Measurements from ENCODE around the gene KIFC1.

Gene KIFC1

DNA sequence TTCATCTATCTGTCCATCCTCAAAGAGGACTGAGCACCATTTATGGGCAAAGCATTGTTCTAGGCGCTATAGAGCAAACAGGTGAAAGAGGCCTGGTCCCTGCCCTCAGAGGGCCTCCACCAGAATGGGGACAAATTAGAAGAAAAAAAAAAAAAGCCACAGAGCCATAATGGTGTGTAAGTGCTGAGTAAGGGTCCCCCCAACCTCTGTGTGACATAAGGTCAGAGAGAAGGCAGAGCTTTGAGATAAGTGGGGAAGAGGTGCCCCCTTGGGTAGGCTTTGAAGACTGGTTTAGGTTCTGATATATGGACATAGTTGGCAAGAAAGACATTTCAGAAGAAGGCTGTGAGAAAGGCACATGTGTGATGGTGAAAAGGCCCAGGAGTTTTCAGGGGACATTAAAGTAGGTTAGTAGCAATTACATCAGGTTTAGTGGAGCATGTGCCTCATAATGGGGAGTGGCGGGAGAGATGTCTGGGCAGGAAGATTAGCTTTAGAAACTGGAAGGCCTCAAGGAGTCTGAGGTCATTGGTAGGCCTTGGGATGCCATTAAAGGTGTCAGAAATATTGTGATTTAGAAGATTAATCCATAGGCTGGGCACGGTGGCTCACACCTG lies 47.5 kb downstream of the KIFC1 start:
- Mint-ChIP-seq H3K27ac (peak overlapping the region; percentile 94), H3K4me3 (no peak overlapping the region), H3K27me3 (no peaks in the 10 kb centered on the region), H3K4me1 (peaks cover 6% of the 10 kb centered on the region), H3K9me3 (no peaks in the 10 kb centered on the region), H3K36me3 (peaks cover 6% of the 10 kb centered on the region)

DNA sequence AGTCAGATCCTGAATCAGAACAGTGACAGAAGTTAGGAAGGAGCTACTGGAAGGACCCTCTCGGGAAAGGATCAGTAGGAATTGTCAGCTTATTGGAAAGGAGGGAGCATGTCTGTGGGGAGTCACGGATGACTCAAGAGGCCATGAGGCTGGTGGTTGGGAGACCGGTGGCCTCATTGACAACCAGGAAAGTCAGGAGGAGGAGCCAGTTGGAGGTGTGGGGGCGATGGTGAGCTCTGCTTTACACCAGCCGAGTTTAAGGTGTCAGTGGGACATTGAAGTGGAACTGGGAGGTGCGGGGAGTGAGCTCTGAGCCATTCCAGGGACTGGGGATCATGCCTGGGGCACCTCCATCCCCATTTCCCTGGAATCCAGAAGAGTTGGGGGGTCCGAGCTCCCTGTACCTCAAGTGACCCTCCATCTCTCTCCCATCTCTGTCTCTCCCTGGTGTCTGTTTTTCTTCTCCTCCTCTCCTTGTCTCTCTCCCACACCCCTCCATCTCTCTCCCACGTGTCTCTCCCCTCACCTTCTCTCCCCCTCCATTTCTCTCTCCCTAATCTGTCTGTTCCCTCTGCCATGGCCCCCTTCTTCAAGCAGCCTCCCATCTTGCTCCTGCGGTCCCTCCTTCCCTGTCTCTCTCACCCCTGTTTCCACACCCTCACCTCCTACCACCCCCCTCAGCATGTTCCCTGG lies 48.5 kb downstream of the KIFC1 start:
- H3K36me3 Mint-ChIP-seq, result peaks cover 6% of the 10 kb centered on the region

DNA sequence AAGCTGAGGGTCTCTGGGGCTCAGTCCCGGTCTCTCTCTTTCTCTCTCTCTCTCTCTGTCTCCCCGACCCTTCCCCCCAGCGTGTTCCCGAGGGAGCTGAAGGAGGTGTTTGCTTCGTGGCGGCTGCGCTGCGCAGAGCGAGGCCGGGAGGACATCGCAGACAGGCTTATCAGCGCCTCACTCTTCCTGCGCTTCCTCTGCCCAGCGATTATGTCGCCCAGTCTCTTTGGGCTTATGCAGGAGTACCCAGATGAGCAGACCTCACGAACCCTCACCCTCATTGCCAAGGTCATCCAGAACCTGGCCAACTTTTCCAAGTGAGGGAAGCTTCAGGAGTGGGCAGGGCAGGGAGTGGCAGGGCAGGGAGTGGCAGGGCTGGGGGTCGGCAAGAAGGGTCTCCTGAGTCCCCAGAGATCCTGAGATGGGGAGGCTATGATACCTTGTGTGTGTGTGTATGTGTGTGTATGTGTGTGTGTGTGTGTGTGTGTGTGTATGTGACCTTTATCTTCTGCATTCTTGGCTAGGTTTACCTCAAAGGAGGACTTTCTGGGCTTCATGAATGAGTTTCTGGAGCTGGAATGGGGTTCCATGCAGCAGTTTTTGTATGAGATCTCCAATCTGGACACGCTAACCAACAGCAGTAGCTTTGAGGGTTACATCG lies 49.2 kb downstream of the KIFC1 start:
- Mint-ChIP-seq H3K36me3 (peaks cover 6% of the 10 kb centered on the region), H3K27ac (no peak overlapping the region)

More for the DNA sequence above, 48.5 kb downstream of the KIFC1 start:
- H3K27ac Mint-ChIP-seq, result peak overlapping the region; percentile 83
- no peaks in the 10 kb centered on the region for H3K9me3 Mint-ChIP-seq
- no peaks in the 10 kb centered on the region for H3K27me3 Mint-ChIP-seq
- peaks cover 4% of the 10 kb centered on the region for H3K4me1 Mint-ChIP-seq
- H3K4me3 Mint-ChIP-seq, result no peak overlapping the region

DNA sequence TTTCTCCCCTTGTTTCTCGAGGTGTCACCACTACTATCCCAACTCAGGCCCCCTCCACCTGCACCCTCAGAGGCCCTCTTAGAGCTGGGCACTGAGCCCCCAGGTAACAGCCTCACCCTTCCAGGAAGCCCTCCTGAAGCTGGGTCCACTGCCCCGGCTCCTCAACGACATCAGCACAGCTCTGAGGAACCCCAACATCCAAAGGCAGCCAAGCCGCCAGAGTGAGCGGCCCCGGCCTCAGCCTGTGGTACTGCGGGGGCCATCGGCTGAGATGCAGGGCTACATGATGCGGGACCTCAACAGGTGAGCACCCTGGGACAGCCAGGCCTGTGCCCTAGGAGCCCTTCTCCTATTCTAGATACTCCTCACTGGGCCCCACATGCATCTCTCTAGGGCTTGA lies 49.8 kb downstream of the KIFC1 start:
- H3K27me3 Mint-ChIP-seq, result no peaks in the 10 kb centered on the region
- H3K9me3 Mint-ChIP-seq, result no peaks in the 10 kb centered on the region
- no peak overlapping the region for H3K4me3 Mint-ChIP-seq
- peaks cover 4% of the 10 kb centered on the region for H3K4me1 Mint-ChIP-seq
- peaks cover 10% of the 10 kb centered on the region for H3K36me3 Mint-ChIP-seq
- no peak overlapping the region for H3K27ac Mint-ChIP-seq

More for the DNA sequence above, 49.2 kb downstream of the KIFC1 start:
- Mint-ChIP-seq H3K9me3 (no peaks in the 10 kb centered on the region), H3K4me3 (no peak overlapping the region), H3K4me1 (peaks cover 4% of the 10 kb centered on the region), H3K27me3 (no peaks in the 10 kb centered on the region)

DNA sequence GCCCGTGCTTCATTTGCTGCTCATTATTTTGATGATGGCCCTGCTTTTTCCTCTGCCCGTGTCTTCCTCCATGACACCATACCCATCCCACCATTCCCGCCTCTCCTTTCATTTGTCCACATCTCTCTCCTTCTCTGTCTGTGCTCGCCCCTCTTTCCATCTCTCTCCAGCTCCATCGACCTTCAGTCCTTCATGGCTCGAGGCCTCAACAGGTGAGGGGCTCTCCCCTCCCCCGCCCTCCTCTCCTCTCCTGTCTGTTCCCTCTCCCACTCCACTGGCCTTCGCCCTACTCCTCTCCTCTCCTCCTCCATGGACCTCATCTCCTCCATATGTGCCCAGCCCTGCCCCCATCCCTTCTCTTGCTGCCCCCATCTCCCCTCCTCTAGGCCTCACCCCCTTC lies 50.7 kb downstream of the KIFC1 start:
- Mint-ChIP-seq H3K4me1 (peaks cover 4% of the 10 kb centered on the region), H3K27me3 (no peaks in the 10 kb centered on the region), H3K27ac (peak overlapping the region; percentile 32), H3K36me3 (peaks cover 7% of the 10 kb centered on the region), H3K9me3 (no peaks in the 10 kb centered on the region), H3K4me3 (no peak overlapping the region)

DNA sequence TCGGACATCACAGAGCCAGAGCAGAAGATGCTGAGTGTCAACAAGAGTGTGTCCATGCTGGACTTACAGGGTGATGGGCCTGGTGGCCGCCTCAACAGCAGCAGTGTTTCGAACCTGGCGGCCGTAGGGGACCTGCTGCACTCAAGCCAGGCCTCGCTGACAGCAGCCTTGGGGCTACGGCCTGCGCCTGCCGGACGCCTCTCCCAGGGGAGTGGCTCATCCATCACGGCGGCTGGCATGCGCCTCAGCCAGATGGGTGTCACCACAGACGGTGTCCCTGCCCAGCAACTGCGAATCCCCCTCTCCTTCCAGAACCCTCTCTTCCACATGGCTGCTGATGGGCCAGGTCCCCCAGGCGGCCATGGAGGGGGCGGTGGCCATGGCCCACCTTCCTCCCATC lies 51.4 kb downstream of the KIFC1 start:
- peaks cover 5% of the 10 kb centered on the region for H3K36me3 Mint-ChIP-seq
- no peaks in the 10 kb centered on the region for H3K9me3 Mint-ChIP-seq
- no peak overlapping the region for H3K4me3 Mint-ChIP-seq
- H3K27me3 Mint-ChIP-seq, result no peaks in the 10 kb centered on the region
- no peak overlapping the region for H3K27ac Mint-ChIP-seq
- peaks cover 6% of the 10 kb centered on the region for H3K4me1 Mint-ChIP-seq

DNA sequence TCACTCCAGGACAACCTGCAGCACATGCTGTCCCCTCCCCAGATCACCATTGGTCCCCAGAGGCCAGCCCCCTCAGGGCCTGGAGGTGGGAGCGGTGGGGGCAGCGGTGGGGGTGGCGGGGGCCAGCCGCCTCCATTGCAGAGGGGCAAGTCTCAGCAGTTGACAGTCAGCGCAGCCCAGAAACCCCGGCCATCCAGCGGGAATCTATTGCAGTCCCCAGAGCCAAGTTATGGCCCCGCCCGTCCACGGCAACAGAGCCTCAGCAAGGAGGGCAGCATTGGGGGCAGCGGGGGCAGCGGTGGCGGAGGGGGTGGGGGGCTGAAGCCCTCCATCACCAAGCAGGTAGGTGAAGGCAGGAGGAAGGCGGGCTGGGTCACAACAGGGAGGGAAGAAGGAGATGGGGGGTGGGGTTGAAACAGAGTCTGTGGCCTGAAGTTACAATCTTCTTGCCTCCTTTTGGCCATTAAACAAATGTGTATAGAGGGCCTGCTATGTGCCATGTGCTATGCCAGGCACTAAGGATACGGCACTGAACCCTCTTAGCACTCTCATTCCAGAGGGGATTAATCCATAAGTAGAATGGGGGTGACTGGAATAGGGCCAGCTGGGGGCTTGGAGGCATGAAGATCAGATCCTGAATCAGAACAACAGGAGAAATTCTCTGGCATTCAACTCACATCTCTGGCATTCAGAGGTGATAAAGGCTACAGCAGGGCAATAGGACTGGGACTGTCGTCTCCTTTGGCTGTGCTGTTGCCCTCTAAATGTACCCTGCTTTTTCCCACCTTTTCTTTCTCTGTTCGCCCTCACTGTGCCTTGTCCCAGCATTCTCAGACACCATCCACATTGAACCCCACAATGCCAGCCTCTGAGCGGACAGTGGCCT lies 52.2 kb downstream of the KIFC1 start:
- peaks cover 5% of the 10 kb centered on the region for H3K36me3 Mint-ChIP-seq
- no peak overlapping the region for H3K4me3 Mint-ChIP-seq
- H3K27me3 Mint-ChIP-seq, result no peaks in the 10 kb centered on the region
- no peak overlapping the region for H3K27ac Mint-ChIP-seq
- H3K4me1 Mint-ChIP-seq, result peaks cover 11% of the 10 kb centered on the region
- H3K9me3 Mint-ChIP-seq, result no peaks in the 10 kb centered on the region

DNA sequence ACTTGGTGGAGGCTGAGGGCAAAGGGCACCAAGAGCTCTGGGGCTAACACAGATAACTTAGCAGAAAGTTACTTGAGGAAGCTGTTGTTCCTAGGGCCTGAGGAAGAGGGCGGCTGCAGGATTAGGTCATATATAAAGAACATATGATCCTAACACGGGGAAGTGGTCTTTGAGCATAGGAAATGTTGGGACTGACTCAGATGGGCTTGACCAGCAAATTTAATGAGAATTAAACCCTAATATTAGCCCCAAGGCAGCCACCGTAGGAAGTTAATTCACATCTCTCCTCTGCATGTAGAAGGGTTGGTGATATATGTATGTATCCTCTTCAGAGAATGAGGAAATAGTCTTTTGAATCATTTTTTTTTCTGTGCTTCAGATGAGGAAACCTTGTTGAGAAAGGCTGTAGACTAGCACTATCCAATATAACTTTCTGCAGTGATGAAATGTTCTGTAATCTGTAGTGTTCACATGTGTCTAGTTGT lies 53.5 kb downstream of the KIFC1 start:
- H3K27ac Mint-ChIP-seq, result no peak overlapping the region
- peaks cover 4% of the 10 kb centered on the region for H3K36me3 Mint-ChIP-seq
- peaks cover 7% of the 10 kb centered on the region for H3K4me1 Mint-ChIP-seq
- H3K27me3 Mint-ChIP-seq, result no peaks in the 10 kb centered on the region
- H3K4me3 Mint-ChIP-seq, result no peak overlapping the region
- H3K9me3 Mint-ChIP-seq, result no peaks in the 10 kb centered on the region

DNA sequence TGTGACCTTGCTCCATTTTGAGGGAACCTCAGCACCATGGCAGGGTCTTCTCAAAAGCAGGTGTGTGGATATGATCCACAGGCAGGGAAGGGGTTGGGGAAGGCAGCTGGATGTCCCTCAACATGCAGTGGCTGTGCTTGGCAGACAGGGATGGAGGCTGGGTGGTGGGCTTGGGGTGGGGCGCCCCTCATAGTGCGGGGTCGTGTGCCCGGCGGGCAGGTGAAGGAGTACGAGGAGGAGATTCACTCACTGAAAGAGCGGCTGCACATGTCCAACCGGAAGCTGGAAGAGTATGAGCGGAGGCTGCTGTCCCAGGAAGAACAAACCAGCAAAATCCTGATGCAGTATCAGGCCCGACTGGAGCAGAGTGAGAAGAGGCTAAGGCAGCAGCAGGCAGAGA lies 54.7 kb downstream of the KIFC1 start:
- H3K27ac Mint-ChIP-seq, result peak overlapping the region; percentile 59

DNA sequence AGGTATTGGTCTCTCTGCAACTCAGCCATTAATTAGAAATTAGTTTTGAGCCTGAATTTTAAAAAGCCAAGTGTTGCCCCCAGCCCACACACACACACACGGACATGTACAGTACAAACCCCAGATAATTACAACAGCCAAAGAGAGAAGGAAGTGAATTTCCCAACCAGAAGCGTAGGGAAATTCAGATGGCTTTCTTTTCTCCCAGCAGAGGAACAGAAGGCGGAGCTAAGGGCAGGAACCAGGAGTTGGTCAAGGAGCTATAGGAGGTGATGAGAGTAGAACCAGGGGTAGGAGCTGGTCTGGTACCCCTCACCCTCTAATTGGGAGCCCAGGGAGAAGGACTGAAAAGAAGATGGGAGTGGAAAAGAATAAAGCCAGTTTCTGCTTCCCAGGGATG lies 58.8 kb downstream of the KIFC1 start:
- peaks cover 40% of the 10 kb centered on the region for H3K4me1 Mint-ChIP-seq
- no peaks in the 10 kb centered on the region for H3K9me3 Mint-ChIP-seq
- peak overlapping the region; percentile 46 for H3K27ac Mint-ChIP-seq
- peaks cover 5% of the 10 kb centered on the region for H3K36me3 Mint-ChIP-seq
- no peaks in the 10 kb centered on the region for H3K27me3 Mint-ChIP-seq
- H3K4me3 Mint-ChIP-seq, result peak overlapping the region; percentile 5

More for the DNA sequence above, 54.7 kb downstream of the KIFC1 start:
- Mint-ChIP-seq H3K4me1 (peaks cover 15% of the 10 kb centered on the region), H3K9me3 (no peaks in the 10 kb centered on the region), H3K27me3 (no peaks in the 10 kb centered on the region), H3K4me3 (no peak overlapping the region), H3K36me3 (peaks cover 4% of the 10 kb centered on the region)

DNA sequence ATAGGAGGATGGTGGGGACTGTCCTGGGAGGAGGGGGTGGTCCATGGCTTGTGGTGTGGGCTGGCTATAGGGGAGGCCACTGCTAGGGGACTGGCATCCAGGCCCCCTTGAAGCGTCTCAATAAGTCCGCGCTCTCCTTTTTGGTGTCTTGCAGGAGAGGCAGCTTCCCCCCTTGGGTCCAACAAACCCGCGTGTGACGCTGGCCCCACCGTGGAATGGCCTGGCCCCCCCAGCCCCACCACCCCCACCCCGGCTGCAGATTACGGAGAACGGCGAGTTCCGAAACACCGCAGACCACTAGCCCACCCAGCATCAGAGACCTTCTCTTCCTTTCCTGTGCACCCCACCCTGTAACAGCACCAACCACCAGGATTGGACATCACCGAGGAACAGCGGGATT lies 60.0 kb downstream of the KIFC1 start:
- Mint-ChIP-seq H3K36me3 (peaks cover 2% of the 10 kb centered on the region), H3K9me3 (no peaks in the 10 kb centered on the region), H3K27ac (no peak overlapping the region), H3K4me1 (peaks cover 49% of the 10 kb centered on the region), H3K4me3 (no peak overlapping the region), H3K27me3 (no peaks in the 10 kb centered on the region)

DNA sequence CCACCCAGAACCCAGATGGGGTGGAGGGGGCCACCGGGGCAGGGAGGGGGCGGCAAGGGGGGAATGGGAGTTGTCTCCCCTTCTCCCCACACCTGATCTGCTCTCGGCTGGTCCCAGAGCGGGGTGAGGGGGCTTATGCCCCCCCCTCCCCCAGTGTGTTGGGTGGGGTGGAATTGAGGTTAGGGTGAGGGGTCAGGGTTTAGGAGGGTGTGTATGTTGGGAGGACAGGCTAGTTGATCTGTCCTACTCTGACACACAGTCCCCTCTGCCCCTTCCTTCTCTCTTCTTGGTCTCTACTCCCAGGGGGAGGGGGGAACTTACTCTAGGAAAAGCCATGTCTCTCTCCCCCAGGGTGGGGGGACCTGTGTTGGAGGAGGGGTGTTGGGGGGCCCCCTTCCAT lies 60.9 kb downstream of the KIFC1 start:
- Mint-ChIP-seq H3K9me3 (no peaks in the 10 kb centered on the region), H3K27ac (peak overlapping the region; percentile 12), H3K4me3 (no peak overlapping the region), H3K27me3 (no peaks in the 10 kb centered on the region), H3K4me1 (peaks cover 58% of the 10 kb centered on the region), H3K36me3 (peaks cover 9% of the 10 kb centered on the region)

DNA sequence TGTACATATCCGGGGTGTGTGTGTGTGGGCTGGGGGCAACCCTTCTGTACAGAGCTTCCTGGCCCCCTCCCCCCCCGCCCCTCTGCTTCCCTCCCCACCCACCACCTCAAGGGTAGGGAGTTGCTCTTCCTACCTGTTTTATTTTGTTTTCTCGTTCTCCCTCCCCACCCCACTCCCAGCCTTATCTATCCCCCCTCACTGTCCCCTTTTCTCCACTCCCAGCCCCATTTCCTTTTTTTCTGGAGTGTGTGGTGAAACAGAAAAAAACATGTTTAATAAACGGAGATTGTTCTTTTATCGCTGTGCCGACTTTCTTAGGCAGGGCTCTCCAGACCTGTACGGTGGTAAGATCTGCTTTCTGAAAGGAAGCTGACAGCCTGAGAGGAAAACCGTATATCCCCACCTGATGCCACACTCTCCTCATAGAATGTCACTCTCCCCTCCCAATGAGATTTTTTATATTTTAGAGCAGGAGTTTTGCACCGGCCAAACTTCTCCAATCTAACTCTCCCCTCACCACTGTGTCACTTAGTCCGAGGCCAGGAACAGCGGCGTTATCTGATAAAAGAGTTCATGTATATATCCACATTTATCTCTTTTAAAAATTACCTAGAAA lies 61.9 kb downstream of the KIFC1 start:
- Mint-ChIP-seq H3K4me1 (peaks cover 53% of the 10 kb centered on the region), H3K9me3 (no peaks in the 10 kb centered on the region), H3K36me3 (peaks cover 10% of the 10 kb centered on the region), H3K27ac (peak overlapping the region; percentile 96), H3K27me3 (no peaks in the 10 kb centered on the region), H3K4me3 (peak overlapping the region; percentile 99)

DNA sequence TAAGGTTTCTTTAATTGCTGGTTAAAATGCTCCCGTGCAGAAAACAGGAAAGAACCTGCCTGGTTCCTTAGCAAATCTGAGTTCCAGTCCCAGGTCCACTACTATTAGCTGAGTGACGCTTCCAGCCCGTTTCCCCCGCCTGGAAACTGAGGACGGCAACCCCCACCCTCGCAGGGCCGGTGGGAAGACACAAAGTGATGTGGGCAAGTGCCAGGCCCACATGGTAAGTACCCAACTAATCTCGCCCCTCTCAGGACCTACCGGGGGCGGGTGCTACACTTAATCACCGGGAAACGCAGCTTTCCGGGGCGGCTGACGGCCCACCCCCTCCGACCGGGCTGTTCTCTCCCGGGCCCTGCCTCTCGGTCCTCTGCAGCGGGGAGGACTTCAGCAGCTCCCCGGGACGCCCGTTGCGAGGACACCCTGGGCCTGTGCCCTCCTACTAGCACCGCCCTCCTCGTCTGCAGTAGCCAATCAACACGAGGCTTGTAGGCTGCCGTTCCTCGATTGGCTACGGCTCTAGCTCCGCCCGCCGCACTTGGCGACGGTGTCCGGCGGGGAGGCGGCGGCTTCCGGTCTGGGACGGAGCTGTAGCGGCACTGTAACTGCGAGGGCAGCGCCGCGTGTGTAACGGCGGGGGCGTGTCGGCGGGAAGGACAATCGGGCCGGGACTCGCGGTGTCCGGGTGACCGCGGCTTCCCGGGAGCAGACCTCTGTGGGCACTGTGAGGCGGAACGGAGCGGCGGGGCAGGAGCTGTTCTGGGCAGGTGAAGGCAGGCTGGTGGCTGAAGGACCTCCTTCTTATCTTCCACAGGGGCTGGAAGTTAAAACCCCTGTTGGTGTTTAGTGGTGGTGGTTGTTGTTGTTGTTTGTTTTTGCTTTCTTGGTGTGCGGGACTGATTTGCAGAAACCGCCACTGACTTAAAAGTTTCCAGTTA lies 62.7 kb downstream of the KIFC1 start, which contains the start of gene ZBTB9:
ZBTB9 (plus strand) TSS at position 568 of the 938 bp plus-strand sequence. CDS start 525 bp downstream, outside the sequence.
- Mint-ChIP-seq H3K27me3 (no peaks in the 10 kb centered on the region), H3K4me3 (peak within 1 kb of the TSS; percentile 99), H3K36me3 (peaks cover 10% of the 10 kb centered on the region), H3K9me3 (no peaks in the 10 kb centered on the region), H3K27ac (peak within 1 kb of the TSS; percentile 96), H3K4me1 (peaks cover 53% of the 10 kb centered on the region)

Measured in activated naive CD4-positive, alpha-beta T cell treated with anti-CD3 and anti-CD28 coated beads, Interleukin-2, amount 50 U/mL, for 24 hours (primary cell).